ENCODE data around the gene ALDH18A1.
A peak's percentile ranks its signal among the peaks of the same experiment; 100 is the strongest.
"Not testable (repeated sequence)": the region's sequence is repeated elsewhere in the genome, so short reads cannot be mapped to it uniquely, and the experiment has no call there.

ALDH18A1 gene

GRCh38 chr10:95650232-95650631 lies 6.3 kb downstream of the ALDH18A1 start:
- DNase-seq (ENCODE audit: low read depth in 2 of 2) = no peak

DNA sequence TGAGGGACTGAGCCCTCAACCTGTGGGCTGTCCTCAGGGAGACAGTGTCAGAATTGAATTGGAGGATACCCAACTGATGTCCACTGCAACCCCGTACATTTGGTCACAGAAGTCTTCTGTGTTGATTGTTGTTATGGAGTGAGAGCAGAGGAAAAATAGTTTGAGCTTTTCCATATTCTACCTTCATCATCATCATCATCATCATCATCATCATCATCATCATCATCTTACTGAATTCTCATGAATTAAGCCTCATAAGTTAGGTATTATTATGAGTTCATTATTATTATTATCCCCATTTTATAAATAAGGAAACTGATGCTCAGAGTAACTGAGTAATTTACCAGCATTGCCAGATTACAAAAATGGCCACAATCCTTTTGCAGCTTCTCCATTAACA lies 8.4 kb downstream of the ALDH18A1 start:
- DNase-seq (ENCODE audit: low read depth in 2 of 2) = no peak

DNA sequence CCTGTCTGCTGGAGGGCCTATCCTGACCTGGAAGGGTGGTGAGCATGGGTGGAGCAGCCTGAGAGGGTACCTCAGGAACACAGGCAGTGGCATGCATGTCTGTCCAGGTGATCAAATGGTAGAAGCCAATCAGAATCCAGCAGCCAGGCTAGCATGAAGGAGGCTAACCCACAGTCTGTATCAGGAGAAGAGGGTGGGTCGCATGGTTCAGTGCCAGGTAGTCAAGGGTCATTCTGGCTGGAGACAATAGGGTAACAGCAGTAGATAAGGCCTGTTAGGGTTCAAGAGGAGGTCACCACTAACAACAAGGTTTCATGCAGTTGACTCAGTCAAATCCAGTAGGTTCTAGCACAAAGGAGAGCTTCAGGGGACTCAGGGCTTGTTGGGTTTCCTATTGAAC lies 10.4 kb downstream of the ALDH18A1 start:
- DNase-seq (ENCODE audit: low read depth in 2 of 2) = no peak

DNA sequence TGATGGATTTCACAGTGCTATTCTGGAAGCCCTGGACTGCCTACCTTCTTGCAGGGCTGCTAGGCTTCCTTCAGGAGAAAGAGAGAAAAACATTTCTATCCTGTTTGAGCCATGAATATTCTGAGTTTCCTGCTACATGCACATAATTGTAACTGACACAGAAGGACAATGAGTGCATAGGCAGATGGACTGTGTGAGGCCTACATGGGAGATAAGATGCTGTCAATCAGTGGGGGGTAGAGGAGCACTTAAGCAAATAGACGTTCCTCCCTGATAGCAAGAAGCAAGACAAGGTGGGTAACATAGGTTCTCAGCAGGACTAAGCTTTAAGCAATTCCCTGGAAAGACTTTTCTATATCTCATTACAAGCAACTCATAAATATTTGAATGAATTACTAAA lies 11.6 kb downstream of the ALDH18A1 start:
- DNase-seq (ENCODE audit: low read depth in 2 of 2) = no peak

DNA sequence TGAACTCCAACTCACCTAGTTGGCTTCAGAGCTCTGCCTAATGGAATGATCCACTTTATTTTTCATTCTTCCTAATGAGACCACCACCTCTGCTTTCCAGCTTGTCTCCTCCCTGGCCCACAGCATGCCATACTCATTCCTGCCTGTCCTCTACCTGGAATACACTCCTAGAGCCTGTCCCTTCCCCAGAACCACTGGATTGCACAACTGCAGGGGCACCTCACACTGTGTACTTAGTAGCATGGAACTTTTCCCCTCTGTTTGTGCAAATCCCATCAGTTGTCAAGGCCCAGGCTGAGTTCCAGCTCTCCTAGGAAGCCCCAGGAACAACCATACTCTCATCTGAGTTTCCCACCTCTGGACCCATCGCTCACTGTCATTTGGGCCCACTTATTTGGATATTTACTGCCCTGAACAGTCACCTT lies 15.6 kb downstream of the ALDH18A1 start:
- no peak for DNase-seq (ENCODE audit: low read depth in 2 of 2)

DNA sequence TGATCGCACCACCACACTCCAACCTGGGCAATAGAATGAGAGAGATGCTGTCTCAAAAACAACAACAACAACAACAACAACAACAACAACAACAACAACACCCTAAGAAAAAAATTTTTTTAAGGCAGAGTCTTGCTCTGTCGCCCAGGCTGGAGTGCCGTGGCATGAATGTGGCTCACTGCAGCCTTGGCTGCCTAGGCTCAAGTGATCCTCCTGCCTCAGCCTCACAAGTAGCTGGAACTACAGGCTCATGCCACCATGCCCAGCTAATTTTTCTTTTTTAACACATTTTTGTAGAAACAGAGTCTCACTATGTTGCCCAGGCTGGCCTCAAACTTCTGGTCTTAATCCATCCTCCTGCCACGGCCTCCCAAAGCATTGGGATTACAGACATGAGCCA lies 18.6 kb downstream of the ALDH18A1 start:
- no peak for DNase-seq (ENCODE audit: low read depth in 2 of 2)

DNA sequence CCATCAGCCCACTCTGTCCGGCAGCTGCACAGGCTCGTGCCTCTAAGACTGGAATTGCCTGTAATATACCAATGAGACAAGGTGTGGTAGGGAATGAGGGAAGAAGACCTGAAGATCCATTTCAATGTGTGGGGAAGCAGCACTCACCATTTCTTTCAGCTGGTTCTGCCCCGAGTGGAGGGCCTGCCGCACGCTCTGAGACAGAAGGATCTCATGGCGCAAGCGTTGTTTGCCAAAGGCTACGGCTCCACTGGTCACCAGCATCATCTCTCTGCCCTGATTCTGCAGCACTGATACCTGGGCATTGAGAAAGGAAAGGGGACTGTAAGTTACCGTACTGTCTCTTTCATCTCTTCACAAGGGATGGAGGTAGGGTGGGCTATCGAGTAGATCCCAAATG lies 19.4 kb downstream of the ALDH18A1 start:
- no peak for DNase-seq (ENCODE audit: low read depth in 2 of 2)

GRCh38 chr10:95635319-95635733 lies 21.2 kb downstream of the ALDH18A1 start:
- DNase-seq (ENCODE audit: low read depth in 2 of 2) = no peak

GRCh38 chr10:95628786-95629185 lies 27.7 kb downstream of the ALDH18A1 start:
- no peak for DNase-seq (ENCODE audit: low read depth in 2 of 2)

DNA sequence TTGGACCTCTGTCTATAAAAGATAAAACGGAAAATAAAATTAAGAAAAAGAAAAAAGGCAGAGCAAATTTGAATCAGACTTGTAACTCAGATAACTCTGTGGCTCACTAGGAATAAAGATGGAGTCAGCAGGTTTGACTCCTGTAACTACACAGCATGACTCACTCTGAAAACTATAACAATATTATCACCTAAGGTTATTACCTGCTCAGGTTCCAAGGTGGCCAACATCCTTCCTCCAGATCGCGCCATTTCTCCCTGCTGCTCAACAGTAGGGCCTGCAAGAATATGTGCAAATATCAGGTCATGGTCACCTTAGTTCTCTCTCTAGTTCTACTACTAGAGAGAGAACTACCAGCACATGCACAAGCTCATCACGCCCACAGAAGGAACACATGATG lies 30.0 kb downstream of the ALDH18A1 start:
- no peak for DNase-seq (ENCODE audit: low read depth in 2 of 2)

- DNase-seq (ENCODE audit: low read depth in 2 of 2) = not testable (repeated sequence)
Measured at GRCh38 chr10:95620415-95620814, 36.1 kb downstream of the ALDH18A1 start.

GRCh38 chr10:95618101-95618500 lies 38.4 kb downstream of the ALDH18A1 start:
- DNase-seq (ENCODE audit: low read depth in 2 of 2) = no peak

DNA sequence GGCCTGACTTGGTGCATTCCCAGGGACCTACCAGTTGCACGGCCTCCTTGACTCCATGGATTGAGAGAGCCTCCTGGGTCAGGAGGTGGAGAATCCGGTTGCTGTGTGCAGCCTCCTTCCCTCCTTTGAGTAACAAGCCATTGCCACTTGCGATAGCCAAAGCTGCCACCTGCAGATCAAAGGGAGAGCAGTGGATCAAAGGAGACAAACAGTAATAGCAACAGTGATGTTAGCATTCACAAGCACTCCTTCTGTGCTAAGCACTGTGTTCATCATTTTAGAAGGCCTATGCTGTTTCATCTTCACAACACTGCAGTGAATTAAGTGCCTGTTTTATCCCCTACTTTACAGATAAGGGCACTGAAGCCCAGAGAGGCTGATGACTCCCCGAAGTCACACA lies 40.1 kb downstream of the ALDH18A1 start:
- DNase-seq (ENCODE audit: low read depth in 2 of 2) = no peak

- no peak for DNase-seq (ENCODE audit: low read depth in 2 of 2)
Measured at GRCh38 chr10:95613330-95613729, 43.2 kb downstream of the ALDH18A1 start.

- no peak for DNase-seq (ENCODE audit: low read depth in 2 of 2)
Measured at GRCh38 chr10:95610727-95611126, 45.8 kb downstream of the ALDH18A1 start.

GRCh38 chr10:95606922-95607321 lies 49.6 kb downstream of the ALDH18A1 start:
- no peak for DNase-seq (ENCODE audit: low read depth in 2 of 2)

- DNase-seq (ENCODE audit: low read depth in 2 of 2) = no peak
Measured at GRCh38 chr10:95605163-95605562, 51.3 kb downstream of the ALDH18A1 start.

DNA sequence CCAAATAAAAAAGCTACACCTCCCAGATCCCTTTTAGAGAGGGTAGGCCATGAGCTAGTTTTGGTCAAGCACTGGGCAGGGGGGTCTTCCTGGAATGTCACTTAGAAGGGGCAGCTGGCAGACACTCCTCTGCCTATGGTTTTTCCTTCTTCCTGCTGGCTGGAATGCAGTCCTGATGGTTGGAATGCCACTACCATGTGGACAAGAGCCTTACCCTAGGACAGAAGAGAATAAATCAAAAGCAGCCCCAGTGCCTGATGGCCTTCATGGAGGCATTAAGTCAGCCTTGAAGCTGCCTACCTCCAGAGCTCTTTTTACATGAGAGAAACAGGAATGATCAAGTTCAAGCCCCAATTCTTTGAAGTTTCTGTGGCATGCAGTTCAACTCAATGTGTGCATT lies 51.9 kb downstream of the ALDH18A1 start:
- DNase-seq (ENCODE audit: low read depth in 2 of 2) = no peak

DNA sequence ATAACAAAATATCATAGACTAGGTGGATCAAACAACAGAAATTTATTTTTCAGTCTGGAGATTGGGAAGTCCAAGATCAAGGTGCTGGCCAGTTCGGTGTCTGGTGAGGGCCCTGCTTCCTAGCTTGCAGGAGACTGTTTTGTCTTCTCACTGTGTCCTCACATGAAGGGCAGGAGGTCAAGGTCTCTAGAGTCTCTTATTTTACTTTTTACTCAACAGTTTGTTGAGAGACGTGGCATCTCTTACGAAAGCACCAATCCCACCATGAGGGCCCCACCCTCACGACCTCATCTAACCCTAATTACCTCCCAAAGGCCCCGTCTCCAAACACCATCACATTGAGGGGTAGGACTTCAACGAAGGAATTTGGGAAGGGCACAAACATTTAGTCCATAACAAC lies 54.1 kb downstream of the ALDH18A1 start:
- no peak for DNase-seq (ENCODE audit: low read depth in 2 of 2)

GRCh38 chr10:95601116-95601719 lies 55.3 kb downstream of the ALDH18A1 start:
- peak; percentile 10 to 18 for DNase-seq (ENCODE audit: low read depth in 2 of 2)

- DNase-seq (ENCODE audit: low read depth in 2 of 2) = no peak
Measured at GRCh38 chr10:95600158-95600557, 56.4 kb downstream of the ALDH18A1 start.

GRCh38 chr10:95597788-95598187 lies 58.7 kb downstream of the ALDH18A1 start:
- DNase-seq (ENCODE audit: low read depth in 2 of 2) = no peak

DNA sequence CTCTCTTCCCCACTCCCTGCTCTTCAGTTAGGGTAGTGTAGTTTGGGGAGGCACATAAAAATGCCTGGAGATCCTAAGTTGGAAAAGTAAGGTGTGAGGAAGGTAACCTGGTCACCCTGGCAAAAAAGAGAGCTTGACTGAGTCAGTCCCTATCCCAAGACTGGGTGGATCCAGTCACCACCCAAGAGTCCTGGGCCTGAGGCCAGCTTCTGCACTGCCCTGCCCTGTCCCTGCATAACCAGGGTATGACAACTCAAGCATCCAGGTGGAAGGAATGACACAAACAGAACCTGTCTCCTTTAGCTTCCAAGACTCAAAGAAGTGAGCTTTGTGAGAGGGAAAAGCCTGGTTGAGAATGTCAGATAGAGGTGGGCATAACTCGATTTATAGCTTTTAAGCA lies 68.5 kb downstream of the ALDH18A1 start:
- DNase-seq (ENCODE audit: low read depth in 2 of 2) = no peak

DNA sequence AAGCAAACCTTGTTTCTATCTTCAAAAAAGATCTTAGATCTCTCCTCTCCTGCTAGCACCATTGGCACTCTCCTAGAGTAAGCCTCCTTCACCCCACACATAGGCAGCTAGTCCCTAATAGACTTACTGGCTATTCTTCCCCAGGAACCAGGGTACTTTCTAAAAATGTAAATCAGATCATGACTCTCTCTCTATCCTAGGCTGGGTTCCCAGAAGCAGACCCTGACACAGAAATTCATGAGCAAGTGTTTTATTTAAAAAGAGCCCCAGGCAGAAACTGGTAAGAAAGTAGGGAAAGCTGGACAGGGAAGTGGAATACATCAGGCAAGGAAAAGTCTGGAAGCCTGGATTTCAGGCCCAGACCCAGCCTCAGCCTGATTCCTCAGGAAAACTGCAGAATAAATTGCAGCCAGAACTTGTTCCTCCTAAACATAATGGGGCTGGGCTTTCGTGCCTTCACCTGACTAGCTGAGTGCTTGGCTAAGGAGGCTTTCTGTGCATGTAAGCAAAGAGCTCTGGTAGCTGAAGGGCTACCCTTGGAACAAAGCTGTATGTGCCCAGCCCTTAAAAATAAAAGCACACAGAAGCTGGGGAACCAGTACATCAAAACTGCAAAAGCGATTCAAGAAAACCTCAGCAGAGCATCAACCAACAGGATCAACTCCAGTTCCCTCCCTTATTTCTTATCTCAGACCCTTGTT lies 76.5 kb downstream of the ALDH18A1 start:
- DNase-seq (ENCODE audit: low read depth in 2 of 2) = no peak

Data from stimulated activated CD4-positive, alpha-beta T cell treated with anti-CD3 and anti-CD28 coated beads, Interleukin-1b, Interleukin-23, amount 100 ng/mL, for 4 hours (primary cell).